Nephron (organoid): ENCODE data around the gene CYP27C1.

Experiments
- H3K27ac Mint-ChIP-seq, 3 experiments: 2 replicates each; pipeline ENCODE4 v1.8.0; 2020; ENCODE audit warnings: mixed read lengths in 3 of 3, mild to moderate bottlenecking in 2 of 3, moderate library complexity in 1 of 3
- H3K27me3 Mint-ChIP-seq: 2 replicates; pipeline ENCODE4 v1.8.0; 2021; ENCODE audit warnings: low read depth, mild to moderate bottlenecking, moderate library complexity, mixed read lengths
- H3K36me3 Mint-ChIP-seq: 2 replicates; pipeline ENCODE4 v1.8.0; 2020; ENCODE audit warnings: low read depth, mixed read lengths
- H3K4me1 Mint-ChIP-seq: 2 replicates; pipeline ENCODE4 v1.8.0; 2020; ENCODE audit warnings: mixed read lengths
- H3K4me3 Mint-ChIP-seq, 3 experiments: 2 replicates each; pipeline ENCODE4 v1.8.0; 2020; ENCODE audit warnings: mild to moderate bottlenecking in 3 of 3, mixed read lengths in 3 of 3, moderate library complexity in 2 of 3
- H3K9me3 Mint-ChIP-seq: 2 replicates; pipeline ENCODE4 v1.8.0; 2020; ENCODE audit warnings: mixed read lengths
- CTCF ChIP-seq, 3 experiments: fragments of 200-600 bp; sonication (generic); IDR thresholded peaks; one replicate each; pipeline ENCODE4 v1.5.0; 2021; ENCODE audit warnings: antibody characterized with exemption in 3 of 3; ENCODE audit not compliant: unreplicated experiment in 3 of 3

Gene CYP27C1

GRCh38 chr2:127161176-127162136 is 58.6 kb downstream of the CYP27C1 start:
- Mint-ChIP-seq H3K4me1 (peaks cover 66% of the 10 kb centered on the region), H3K4me3 (no peak overlapping the region), H3K36me3 (no peaks in the 10 kb centered on the region), H3K9me3 (no peaks in the 10 kb centered on the region), H3K27ac (peak overlapping the region; percentile 73 to 84 (median 79)), H3K27me3 (peaks cover 14% of the 10 kb centered on the region)
- no peak for TF ChIP-seq CTCF (IDR thresholded peaks at IDR 0.05; ENCODE audit: unreplicated experiment in 3 of 3)

GRCh38 chr2:127160676-127161075 is 59.4 kb downstream of the CYP27C1 start:
- TF ChIP-seq CTCF (IDR thresholded peaks at IDR 0.05; ENCODE audit: unreplicated experiment in 3 of 3), result no peak
- H3K27me3 Mint-ChIP-seq, result peaks cover 13% of the 10 kb centered on the region

GRCh38 chr2:127159543-127159942 is 60.6 kb downstream of the CYP27C1 start:
- Mint-ChIP-seq H3K27me3 (peaks cover 10% of the 10 kb centered on the region), H3K9me3 (no peaks in the 10 kb centered on the region), H3K36me3 (no peaks in the 10 kb centered on the region), H3K4me3 (peak overlapping the region in 1 of 3 experiments; percentile 18), H3K27ac (peak overlapping the region; percentile 85 to 99 (median 94)), H3K4me1 (peaks cover 71% of the 10 kb centered on the region)
- no peak for TF ChIP-seq CTCF (IDR thresholded peaks at IDR 0.05; ENCODE audit: unreplicated experiment in 3 of 3)

More at GRCh38 chr2:127160676-127161075, 59.4 kb downstream of the CYP27C1 start:
- no peak overlapping the region for H3K4me3 Mint-ChIP-seq
- H3K9me3 Mint-ChIP-seq, result no peaks in the 10 kb centered on the region
- peak overlapping the region; percentile 73 to 84 (median 79) for H3K27ac Mint-ChIP-seq
- peaks cover 68% of the 10 kb centered on the region for H3K4me1 Mint-ChIP-seq
- H3K36me3 Mint-ChIP-seq, result no peaks in the 10 kb centered on the region

- no peak for TF ChIP-seq CTCF (IDR thresholded peaks at IDR 0.05; ENCODE audit: unreplicated experiment in 3 of 3)
- Mint-ChIP-seq H3K4me1 (peaks cover 71% of the 10 kb centered on the region), H3K27ac (peak overlapping the region; percentile 85 to 99 (median 94)), H3K27me3 (peaks cover 4% of the 10 kb centered on the region), H3K36me3 (no peaks in the 10 kb centered on the region), H3K9me3 (no peaks in the 10 kb centered on the region), H3K4me3 (no peak overlapping the region)
These were observed 61.3 kb downstream of the CYP27C1 start for GRCh38 chr2:127158614-127159290.

- Mint-ChIP-seq H3K27me3 (no peaks in the 10 kb centered on the region), H3K4me1 (peaks cover 74% of the 10 kb centered on the region), H3K27ac (peak overlapping the region; percentile 77 to 99 (median 94)), H3K36me3 (no peaks in the 10 kb centered on the region), H3K4me3 (no peak overlapping the region), H3K9me3 (no peaks in the 10 kb centered on the region)
- TF ChIP-seq CTCF (IDR thresholded peaks at IDR 0.05; ENCODE audit: unreplicated experiment in 3 of 3), result peak; percentile 25 to 54 (median 43)
These were observed 62.2 kb downstream of the CYP27C1 start for GRCh38 chr2:127157651-127158485.
